HG03469 (cell line): ENCODE data around the gene CALB2.
"Not testable (repeated sequence)": the region's sequence is repeated elsewhere in the genome, so short reads cannot be mapped to it uniquely, and the experiment has no call there.

ENCODE experiments used
- ATAC-seq: cut with Tn5 transposase; IDR thresholded peaks from one replicate; pipeline ENCODE4 v1.9.1; 2021; ENCODE audit warnings: mild to moderate bottlenecking, moderate library complexity, moderate number of reproducible peaks; ENCODE audit not compliant: unreplicated experiment

Gene CALB2

GRCh38 chr16:71352466-71352865 lies 6.1 kb upstream of the CALB2 start:
- no peak for ATAC-seq

GRCh38 chr16:71352963-71353460 lies 5.5 kb upstream of the CALB2 start:
- no peak for ATAC-seq

- ATAC-seq: no peak
Measured at GRCh38 chr16:71353736-71354135, 4.8 kb upstream of the CALB2 start.

- ATAC-seq: no peak
Measured at GRCh38 chr16:71354156-71354555, 4.4 kb upstream of the CALB2 start.

- no peak for ATAC-seq
Measured at GRCh38 chr16:71356051-71356740, 2.3 kb upstream of the CALB2 start.

- ATAC-seq: not testable (repeated sequence)
Measured at GRCh38 chr16:71356936-71357335, 1.6 kb upstream of the CALB2 start.

GRCh38 chr16:71357681-71358080 lies 842 bp upstream of the CALB2 start:
- no peak for ATAC-seq

- no peak for ATAC-seq
Measured at GRCh38 chr16:71359431-71359830, 908 bp downstream of the CALB2 start.

- no peak for ATAC-seq
Measured at GRCh38 chr16:71360378-71360777, 1.9 kb downstream of the CALB2 start.

- no peak for ATAC-seq
Measured at GRCh38 chr16:71364133-71364681, 5.7 kb downstream of the CALB2 start.

- ATAC-seq: no peak
Measured at GRCh38 chr16:71365021-71365420, 6.5 kb downstream of the CALB2 start.

GRCh38 chr16:71367241-71367976 lies 8.9 kb downstream of the CALB2 start:
- no peak for ATAC-seq

GRCh38 chr16:71368958-71369357 lies 10.4 kb downstream of the CALB2 start:
- no peak for ATAC-seq

GRCh38 chr16:71369494-71369893 lies 11.0 kb downstream of the CALB2 start:
- no peak for ATAC-seq

GRCh38 chr16:71371237-71371636 lies 12.7 kb downstream of the CALB2 start:
- ATAC-seq: no peak

GRCh38 chr16:71373073-71373472 lies 14.6 kb downstream of the CALB2 start:
- no peak for ATAC-seq

GRCh38 chr16:71376465-71377157 lies 18.1 kb downstream of the CALB2 start:
- no peak for ATAC-seq

- ATAC-seq: no peak
Measured at GRCh38 chr16:71379711-71380110, 21.2 kb downstream of the CALB2 start.

GRCh38 chr16:71380831-71381230 lies 22.3 kb downstream of the CALB2 start:
- no peak for ATAC-seq

GRCh38 chr16:71383054-71383773 lies 24.7 kb downstream of the CALB2 start:
- ATAC-seq: no peak
